Activated naive CD4-positive, alpha-beta T cell treated with anti-CD3 and anti-CD28 coated beads, Interleukin-2, amount 10 ng/mL, durations not matched to agents 5 hours and 36 hours (primary cell): Measurements from ENCODE around the gene ASB3. TPM values are rescaled to one million over a fixed set of nuclear protein-coding genes. Genes with fewer than 3 reads are reported as not detected.

Experiments
- total RNA-seq, 2 experiments: library from RNA; stranded (reverse); gene quantifications; one replicate each; pipeline ENCODE4 v1.2.3, GENCODE V29; 2021

The ASB3 gene, protein sequence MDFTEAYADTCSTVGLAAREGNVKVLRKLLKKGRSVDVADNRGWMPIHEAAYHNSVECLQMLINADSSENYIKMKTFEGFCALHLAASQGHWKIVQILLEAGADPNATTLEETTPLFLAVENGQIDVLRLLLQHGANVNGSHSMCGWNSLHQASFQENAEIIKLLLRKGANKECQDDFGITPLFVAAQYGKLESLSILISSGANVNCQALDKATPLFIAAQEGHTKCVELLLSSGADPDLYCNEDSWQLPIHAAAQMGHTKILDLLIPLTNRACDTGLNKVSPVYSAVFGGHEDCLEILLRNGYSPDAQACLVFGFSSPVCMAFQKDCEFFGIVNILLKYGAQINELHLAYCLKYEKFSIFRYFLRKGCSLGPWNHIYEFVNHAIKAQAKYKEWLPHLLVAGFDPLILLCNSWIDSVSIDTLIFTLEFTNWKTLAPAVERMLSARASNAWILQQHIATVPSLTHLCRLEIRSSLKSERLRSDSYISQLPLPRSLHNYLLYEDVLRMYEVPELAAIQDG
- 10 to 100 TPM; 24.3 to 25.1 TPM for total RNA-seq

DNA sequence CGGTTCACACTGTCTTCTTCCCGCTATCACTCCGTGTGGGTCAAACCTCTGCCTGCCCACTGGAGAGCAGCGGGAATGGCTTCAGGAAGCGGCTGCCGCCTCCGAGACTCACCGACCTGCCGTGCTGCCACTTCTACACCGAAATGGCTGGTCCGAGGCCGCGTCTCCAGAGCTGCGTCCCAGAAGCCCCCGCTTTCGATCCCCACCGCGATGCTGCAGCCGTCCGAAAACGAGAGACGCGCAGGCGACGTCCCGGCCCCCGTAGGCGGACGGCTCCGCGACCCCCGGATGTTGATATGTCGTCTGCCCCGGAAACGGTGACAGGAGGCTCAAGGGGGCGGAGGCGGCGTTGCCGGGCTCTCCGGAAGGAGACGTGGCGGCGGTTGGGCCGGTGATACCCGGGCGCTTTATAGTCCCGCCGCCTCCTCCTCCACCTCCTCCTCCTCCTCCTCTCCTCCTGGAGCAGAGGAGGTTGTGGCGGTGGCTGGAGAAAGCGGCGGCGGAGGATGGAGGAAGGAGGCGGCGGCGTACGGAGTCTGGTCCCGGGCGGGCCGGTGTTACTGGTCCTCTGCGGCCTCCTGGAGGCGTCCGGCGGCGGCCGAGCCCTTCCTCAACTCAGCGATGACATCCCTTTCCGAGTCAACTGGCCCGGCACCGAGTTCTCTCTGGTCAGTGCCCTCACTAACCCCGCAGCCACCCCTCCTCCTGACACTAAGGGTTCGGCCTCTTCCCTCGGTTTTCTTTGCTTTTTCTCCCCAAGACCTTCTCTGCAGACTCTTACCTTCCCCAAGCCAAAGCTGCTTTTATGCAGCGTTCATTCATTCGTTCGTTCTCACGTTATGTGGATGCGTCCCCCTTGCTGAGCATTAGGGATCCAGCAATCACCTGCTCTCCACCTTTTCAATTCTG is at the start of gene ASB3, which contains the start of gene ERLEC1:
TSS of gene ASB3 (minus strand) at position 249 of the 909 bp plus-strand sequence. CDS start 21,381 bp downstream, outside the sequence.
TSS of gene ERLEC1 (plus strand) at position 340 of the 909 bp plus-strand sequence. CDS start at position 507, 167 bp downstream.

DNA sequence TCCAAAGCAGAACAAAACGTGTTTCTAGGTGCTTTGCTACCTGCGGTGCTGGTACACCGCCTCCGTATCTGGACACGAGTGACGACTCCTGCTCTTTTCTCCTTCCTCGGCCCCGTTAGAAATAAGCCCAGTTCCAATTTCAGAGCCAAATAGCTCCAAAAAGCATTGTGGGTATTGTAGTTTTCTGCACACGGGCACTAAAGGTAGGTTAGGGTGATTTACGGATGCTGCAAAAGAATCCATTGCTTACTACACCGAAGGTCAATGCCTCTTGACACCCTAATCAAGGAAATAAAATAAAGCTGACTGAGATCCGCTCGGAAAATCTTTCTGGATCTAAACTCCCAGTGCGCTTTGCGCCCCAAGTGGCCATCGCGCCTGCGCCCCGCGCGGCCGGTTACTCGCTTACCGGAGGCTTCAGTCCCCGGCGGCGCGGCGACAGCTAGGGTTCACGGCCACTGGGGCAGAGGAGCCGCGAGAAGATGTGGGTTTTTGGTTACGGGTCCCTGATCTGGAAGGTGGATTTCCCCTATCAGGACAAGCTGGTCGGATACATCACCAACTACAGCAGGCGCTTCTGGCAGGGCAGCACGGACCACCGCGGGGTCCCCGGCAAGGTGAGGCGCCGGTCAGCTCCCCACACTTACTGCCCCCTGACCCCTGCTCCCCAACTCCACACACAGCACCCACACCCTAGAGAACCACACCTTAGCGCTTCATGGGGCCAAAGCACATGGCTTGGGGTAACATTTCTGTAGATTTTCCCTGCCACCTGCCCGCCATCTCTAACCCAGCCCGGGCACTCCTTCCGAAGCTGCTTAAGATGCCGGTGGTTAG is 19.1 kb downstream of the ASB3 start, which contains the start of gene CHAC2:
TSS of gene CHAC2 (plus strand) at position 400 of the 837 bp plus-strand sequence. CDS start at position 483, 83 bp downstream.

Other genes with a start within 250 kb of the ASB3 start
- gene CHAC2, start 19.1 kb downstream of the ASB3 start, total RNA-seq, result 1 to 10 TPM; 8.1 TPM
- 10 to 100 TPM; 23.5 to 23.6 TPM for gene ERLEC1, start 91 bp upstream of the ASB3 start, total RNA-seq
- gene GPR75, start 73.0 kb upstream of the ASB3 start, total RNA-seq, result 1 to 10 TPM; 2.1 to 2.3 TPM
- gene PSME4, start 184.0 kb upstream of the ASB3 start, total RNA-seq, result 10 to 100 TPM; 45.0 to 47.6 TPM